ENCODE results near the gene PCDHGC3. TPM values are rescaled to one million over a fixed set of nuclear protein-coding genes. Genes with fewer than 3 reads are reported as not detected.

PCDHGC3 gene
- total RNA-seq, 120 experiments from 2014 or later, result 96.7 to 415 (median 161) TPM

Other genes starting within 250 kb of the PCDHGC3 start
- gene PCDHB15, start 230.6 kb upstream of the PCDHGC3 start, total RNA-seq, result 10 to 100 TPM in 76 of 120 experiments, 1 to 10 TPM in 44; 6.6 to 19.0 (median 10.7) TPM
- 1 to 10 TPM in 9 of 120 experiments, under 1 TPM in 50, not detected in 61; 0.31 to 1.8 (median 0.59) TPM for gene SLC25A2, start 171.9 kb upstream of the PCDHGC3 start, total RNA-seq
- 10 to 100 TPM; 40.8 to 97.5 (median 65.5) TPM for gene TAF7, start 155.2 kb upstream of the PCDHGC3 start, total RNA-seq
- 1 to 10 TPM; 2.3 to 9.4 (median 4.3) TPM for gene PCDHGA1, start 145.5 kb upstream of the PCDHGC3 start, total RNA-seq
- 10 to 100 TPM in 11 of 120 experiments, 1 to 10 TPM in 109; 3.3 to 13.0 (median 7.1) TPM for gene PCDHGA2, start 137.2 kb upstream of the PCDHGC3 start, total RNA-seq
- gene PCDHGA3, start 132.1 kb upstream of the PCDHGC3 start, total RNA-seq, result 10 to 100 TPM in 64 of 120 experiments, 1 to 10 TPM in 56; 4.8 to 22.3 (median 10.4) TPM
- 10 to 100 TPM in 87 of 120 experiments, 1 to 10 TPM in 33; 5.3 to 22.6 (median 11.4) TPM for gene PCDHGB1, start 125.9 kb upstream of the PCDHGC3 start, total RNA-seq
- gene PCDHGA4, start 120.9 kb upstream of the PCDHGC3 start, total RNA-seq, result 10 to 100 TPM in 29 of 120 experiments, 1 to 10 TPM in 91; 5.8 to 14.4 (median 8.6) TPM
- 10 to 100 TPM in 113 of 120 experiments, 1 to 10 TPM in 7; 9.1 to 25.7 (median 13.9) TPM for gene PCDHGB2, start 116.0 kb upstream of the PCDHGC3 start, total RNA-seq
- 10 to 100 TPM in 20 of 120 experiments, 1 to 10 TPM in 100; 4.5 to 15.8 (median 7.9) TPM for gene PCDHGA5, start 111.8 kb upstream of the PCDHGC3 start, total RNA-seq
- gene PCDHGB3, start 105.7 kb upstream of the PCDHGC3 start, total RNA-seq, result 10 to 100 TPM in 8 of 120 experiments, 1 to 10 TPM in 112; 3.4 to 14.7 (median 6.5) TPM
- 10 to 100 TPM in 56 of 120 experiments, 1 to 10 TPM in 64; 5.3 to 18.6 (median 9.7) TPM for gene PCDHGA6, start 102.1 kb upstream of the PCDHGC3 start, total RNA-seq
- 10 to 100 TPM in 16 of 120 experiments, 1 to 10 TPM in 104; 4.6 to 15.0 (median 7.7) TPM for gene PCDHGA7, start 93.2 kb upstream of the PCDHGC3 start, total RNA-seq
- gene PCDHGB4, start 88.3 kb upstream of the PCDHGC3 start, total RNA-seq, result 10 to 100 TPM in 14 of 120 experiments, 1 to 10 TPM in 106; 3.2 to 15.2 (median 7.3) TPM
- gene PCDHGA8, start 83.3 kb upstream of the PCDHGC3 start, total RNA-seq, result 10 to 100 TPM in 2 of 120 experiments, 1 to 10 TPM in 118; 2.2 to 10.8 (median 4.6) TPM
- gene PCDHGB5, start 78.0 kb upstream of the PCDHGC3 start, total RNA-seq, result 10 to 100 TPM in 89 of 120 experiments, 1 to 10 TPM in 31; 6.6 to 20.7 (median 11.6) TPM
- gene PCDHGA9, start 73.2 kb upstream of the PCDHGC3 start, total RNA-seq, result 10 to 100 TPM in 118 of 120 experiments, 1 to 10 TPM in 2; 8.9 to 23.5 (median 15.0) TPM
- 10 to 100 TPM in 55 of 120 experiments, 1 to 10 TPM in 65; 5.6 to 18.1 (median 9.7) TPM for gene PCDHGB6, start 67.9 kb upstream of the PCDHGC3 start, total RNA-seq
- gene PCDHGA10, start 63.0 kb upstream of the PCDHGC3 start, total RNA-seq, result 10 to 100 TPM in 69 of 120 experiments, 1 to 10 TPM in 51; 5.8 to 20.1 (median 10.8) TPM
- gene PCDHGB7, start 58.3 kb upstream of the PCDHGC3 start, total RNA-seq, result 10 to 100 TPM in 117 of 120 experiments, 1 to 10 TPM in 3; 7.8 to 30.9 (median 16.5) TPM
- 10 to 100 TPM in 22 of 120 experiments, 1 to 10 TPM in 98; 3.7 to 17.2 (median 7.7) TPM for gene PCDHGA11, start 54.9 kb upstream of the PCDHGC3 start, total RNA-seq
- 10 to 100 TPM in 113 of 120 experiments, 1 to 10 TPM in 7; 8.0 to 37.5 (median 15.4) TPM for gene PCDHGA12, start 45.5 kb upstream of the PCDHGC3 start, total RNA-seq
- 10 to 100 TPM in 118 of 120 experiments, 1 to 10 TPM in 2; 9.0 to 35.3 (median 19.4) TPM for gene PCDHGC4, start 9.1 kb downstream of the PCDHGC3 start, total RNA-seq
- 10 to 100 TPM; 21.8 to 82.1 (median 50.7) TPM for gene PCDHGC5, start 13.1 kb downstream of the PCDHGC3 start, total RNA-seq
- gene DIAPH1, start 143.0 kb downstream of the PCDHGC3 start, total RNA-seq, result 10 to 100 TPM; 19.5 to 72.5 (median 48.1) TPM
- 10 to 100 TPM; 44.4 to 98.2 (median 64.1) TPM for gene HDAC3, start 160.9 kb downstream of the PCDHGC3 start, total RNA-seq
- gene RELL2, start 161.0 kb downstream of the PCDHGC3 start, total RNA-seq, result 10 to 100 TPM; 12.9 to 64.8 (median 38.0) TPM
- gene FCHSD1, start 175.5 kb downstream of the PCDHGC3 start, total RNA-seq, result 10 to 100 TPM in 110 of 120 experiments, 1 to 10 TPM in 10; 7.1 to 36.8 (median 16.9) TPM
- 10 to 100 TPM in 66 of 120 experiments, 1 to 10 TPM in 54; 3.8 to 24.9 (median 10.5) TPM for gene ARAP3, start 206.3 kb downstream of the PCDHGC3 start, total RNA-seq

Measured in dorsolateral prefrontal cortex (tissue), 118 donors.